DMS153 treated with DMSO at 0.1 percent for 48 hours (cell line): ENCODE measurements around the gene TRIM27.
"Not testable (repeated sequence)": the region's sequence is repeated elsewhere in the genome, so short reads cannot be mapped to it uniquely, and the experiment has no call there.

ENCODE experiments used
- DNase-seq: peaks from one replicate; lab custom pipeline; 2025; ENCODE audit not compliant: unreplicated experiment; lab: John Stamatoyannopoulos, UW

TRIM27 gene

DNA sequence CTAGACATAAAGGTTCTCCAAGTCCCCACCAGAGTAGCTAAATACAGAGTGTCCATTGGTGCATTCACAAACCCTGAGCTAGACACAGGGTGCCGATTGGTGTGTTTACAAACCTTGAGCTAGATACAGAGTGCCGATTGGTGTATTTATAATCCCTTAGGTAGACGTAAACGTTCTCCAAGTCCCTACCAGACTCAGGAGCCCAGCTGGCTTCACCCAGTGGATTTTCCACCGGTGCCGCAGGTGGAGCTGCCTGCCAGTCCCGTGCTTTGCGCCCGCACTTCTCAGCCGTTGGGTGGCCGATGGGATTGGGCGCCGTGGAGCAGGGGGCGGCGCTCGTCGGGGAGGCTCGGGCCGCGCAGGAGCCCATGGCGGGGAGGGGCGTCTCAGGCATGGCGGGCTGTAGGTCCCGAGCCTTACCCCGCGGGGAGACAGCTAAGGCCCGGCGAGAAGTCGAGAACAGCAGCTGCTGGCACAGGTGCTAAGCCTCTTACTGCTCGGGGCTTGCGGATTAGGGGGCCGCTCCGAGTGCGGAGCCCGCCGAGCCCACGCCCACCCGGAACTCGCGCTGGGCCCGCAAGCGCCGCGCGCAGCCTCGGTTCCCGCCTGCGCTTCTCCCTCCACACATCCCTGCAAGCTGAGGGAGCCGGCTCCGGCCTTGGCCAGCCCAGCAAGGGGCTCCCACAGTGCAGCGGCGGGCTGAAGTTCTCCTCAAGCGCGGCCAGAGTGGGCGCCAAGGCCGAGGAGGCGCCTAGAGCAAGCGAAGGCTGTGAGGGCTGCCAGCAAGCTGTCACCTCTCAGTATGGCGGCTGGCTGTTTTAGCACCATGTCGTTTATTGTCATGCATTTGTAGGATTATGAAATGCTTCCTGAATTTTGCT is 57.3 kb downstream of the TRIM27 start:
- peak; percentile 38 for DNase-seq

- peak; percentile 50 for DNase-seq
Measured at GRCh38 chr6:28865401-28866204, 58.2 kb downstream of the TRIM27 start.

DNA sequence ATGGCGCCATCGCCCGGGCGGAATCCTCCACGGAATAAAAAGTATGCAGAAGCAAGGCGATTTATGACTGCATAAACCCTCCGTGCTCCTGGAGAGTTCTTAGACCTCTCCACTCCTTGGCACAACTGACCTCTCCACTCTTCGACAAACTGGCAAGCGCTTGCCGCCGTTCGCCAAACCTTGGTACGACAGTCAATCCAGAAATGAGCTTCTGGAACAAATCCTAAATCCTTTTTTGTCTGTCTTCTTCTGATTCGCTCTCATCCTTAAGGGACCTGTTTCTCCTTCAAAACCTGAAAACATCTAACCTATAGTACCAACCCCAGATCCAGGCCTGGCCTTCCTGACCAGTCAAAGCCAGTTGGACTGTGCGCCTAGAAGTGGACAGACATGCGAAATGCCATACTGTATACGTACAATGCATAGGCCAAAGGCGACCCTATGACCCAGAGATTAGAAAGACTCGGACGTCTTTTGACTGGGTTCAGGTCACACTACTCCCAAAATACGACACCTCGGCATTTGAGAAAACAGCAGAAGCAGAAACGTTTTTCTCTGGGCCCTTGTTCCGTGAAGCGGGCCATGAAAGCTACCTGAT is 59.4 kb downstream of the TRIM27 start:
- no peak for DNase-seq

DNA sequence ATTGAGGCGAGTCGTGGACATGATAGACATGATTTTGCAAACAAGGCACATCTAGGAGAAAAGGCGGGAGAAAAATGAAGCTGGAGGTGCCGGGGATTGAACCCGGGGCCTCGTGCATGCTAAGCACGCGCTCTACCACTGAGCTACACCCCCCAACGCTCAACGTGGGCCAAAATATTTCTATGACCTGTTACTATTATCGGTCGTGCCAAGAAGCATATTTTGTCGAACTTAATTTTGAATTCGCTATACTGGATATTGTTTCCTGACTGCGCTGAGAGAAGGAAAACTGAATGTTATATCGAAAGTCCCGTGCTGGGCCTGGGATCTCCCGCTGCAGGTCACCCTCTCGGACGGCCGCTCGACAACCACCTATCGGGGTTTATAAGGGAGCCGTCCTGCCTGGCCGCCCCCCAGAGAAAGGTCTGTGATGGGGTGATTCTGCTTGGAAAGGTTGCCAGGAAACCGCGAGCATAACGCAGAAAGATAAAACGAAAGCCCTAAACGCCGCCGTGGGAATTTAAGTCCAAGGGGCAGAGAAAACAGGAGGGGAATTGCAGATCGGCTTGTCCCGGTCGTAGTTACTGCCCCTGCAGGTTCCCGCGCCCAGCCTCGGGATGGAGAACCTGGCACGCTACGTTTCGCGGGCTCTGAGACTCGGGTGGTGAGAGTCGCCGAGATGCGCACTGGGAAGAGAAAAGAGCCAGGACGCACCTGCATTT is 60.0 kb downstream of the TRIM27 start:
- peak; percentile 60 for DNase-seq

- no peak for DNase-seq
Measured at GRCh38 chr6:28862077-28862476, 61.7 kb downstream of the TRIM27 start.

DNA sequence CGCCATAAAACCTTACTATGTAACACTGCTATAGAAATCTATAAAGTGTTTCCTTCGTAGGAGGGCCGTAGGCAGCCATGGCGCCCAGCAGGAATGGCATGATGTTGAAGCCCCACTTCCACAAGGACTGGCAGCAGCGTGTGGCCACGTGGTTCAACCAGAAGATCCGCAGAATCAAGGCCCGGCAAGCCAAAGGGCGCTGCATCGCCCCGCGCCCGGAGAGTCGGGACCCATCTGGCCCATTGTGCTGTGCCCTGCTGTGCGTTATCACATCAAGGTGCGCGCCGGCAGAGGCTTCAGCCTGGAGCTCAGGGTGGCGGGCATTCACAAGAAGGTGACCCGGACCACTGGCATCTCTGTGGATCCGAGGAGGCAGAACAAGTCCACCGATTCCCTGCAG is 62.4 kb downstream of the TRIM27 start:
- no peak for DNase-seq

DNA sequence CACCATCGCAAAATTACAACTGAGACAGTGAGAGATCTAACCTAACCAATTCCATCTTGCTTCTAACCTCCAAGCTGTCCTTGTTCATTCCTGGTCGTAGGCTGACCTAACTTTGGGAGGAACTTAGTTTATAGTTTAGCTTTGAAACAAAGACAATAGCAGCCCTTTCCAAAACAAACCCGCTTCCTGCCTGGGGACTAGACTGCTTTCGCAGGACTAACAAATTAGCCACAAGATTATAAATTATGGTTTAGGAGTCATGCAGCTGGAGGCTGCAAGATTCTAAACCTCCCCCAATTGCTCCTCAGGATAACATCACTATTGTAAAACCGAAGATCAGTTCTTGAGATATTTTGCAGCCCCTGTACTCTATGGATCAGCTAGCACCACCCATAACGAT is 63.2 kb downstream of the TRIM27 start:
- no peak for DNase-seq

DNA sequence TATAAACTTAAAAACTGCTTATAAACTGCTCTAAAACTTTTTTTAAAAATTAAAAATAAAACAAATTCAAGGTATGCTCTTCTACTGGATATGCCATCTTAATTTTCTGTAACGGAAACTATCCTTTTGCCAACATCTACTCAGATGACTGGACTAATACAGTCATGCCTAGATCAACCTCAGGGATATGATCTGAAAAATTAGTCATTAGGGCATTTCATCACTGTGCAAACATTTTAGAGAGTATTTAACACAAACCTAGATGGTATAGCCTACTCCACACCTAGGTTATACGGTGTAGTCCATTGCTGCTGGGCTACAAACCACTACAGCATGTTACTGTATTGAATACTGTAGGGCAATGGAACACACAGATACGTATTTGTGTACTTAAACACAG is 64.8 kb downstream of the TRIM27 start:
- DNase-seq: no peak

GRCh38 chr6:28856620-28857005 is 67.2 kb downstream of the TRIM27 start:
- no peak for DNase-seq

- not testable (repeated sequence) for DNase-seq
Measured at GRCh38 chr6:28854405-28854804, 69.4 kb downstream of the TRIM27 start.
